K562 (cell line): ENCODE data around the gene KAZN. TPM values are rescaled to one million over a fixed set of nuclear protein-coding genes. Genes with fewer than 3 reads are reported as not detected.

Experiments
- ATAC-seq: fragments of 200-7000 bp; cut with Tn5 transposase; 3 replicates; pipeline ENCODE4 v1.9.1; 2020; ENCODE audit warnings: moderate library complexity
- BruUV-seq: library from RNA; stranded (reverse); fragments of 400-500 nt; replicated peaks from 2 replicates; lab custom pipeline; 2021; lab: Mats Ljungman, UMichigan
- CTCF ChIA-PET: fragments of 300-600 bp; formaldehyde crosslinking; extraction: SDS; loops from one replicate; lab custom pipeline; 2021; ENCODE audit warnings: low intra/inter-chr PET ratio; lab: Yijun Ruan, JAX
- POLR2A ChIA-PET: fragments of 300-600, 350-650 bp; sonication (Branson Sonifier 250); formaldehyde crosslinking; extraction: SDS; loops from one replicate; lab custom pipeline; 2021; ENCODE audit warnings: antibody characterized with exemption, inconsistent platforms; lab: Yijun Ruan, JAX
- DNase-seq, 4 experiments: peaks; one replicate each; pipeline versions ENCODE4 v3.0.0 to v3.0.0-alpha.2; 2011 to 2018; ENCODE audit warnings: low spot score in 3 of 4, mixed read lengths in 3 of 4; ENCODE audit errors: extremely low read depth in 1 of 4
- FAIRE-seq: peaks from 2 replicates; lab custom pipeline; 2011; peaks lifted over from hg19 to GRCh38; lab: Jason Lieb, UNC
- H2AFZ ChIP-seq: 2 replicates; pipeline ENCODE4 v1.6.0; 2011; ENCODE audit warnings: low read depth, low read length, control low read depth, inconsistent platforms
- H3K27ac ChIP-seq: fragments of 200-600 bp; 3 replicates; pipeline ENCODE4 v1.8.0; 2011; ENCODE audit warnings: low read depth, mild to moderate bottlenecking, control low read depth, inconsistent platforms, low read length, moderate library complexity, mixed read lengths; ENCODE audit errors: extremely low read depth
- H3K27me3 ChIP-seq, 2 experiments: fragments of 300-600 bp in 1 of 2; 2 replicates in 1 of 2; 3 replicates in 1 of 2; pipeline versions ENCODE4 v1.6.0 to v1.8.0; 2011; ENCODE audit warnings: inconsistent platforms in 2 of 2, low read length in 2 of 2, mild to moderate bottlenecking in 1 of 2, mixed read lengths in 1 of 2, moderate library complexity in 1 of 2; ENCODE audit not compliant: control insufficient read depth in 2 of 2, insufficient read depth in 2 of 2
- H3K36me3 ChIP-seq: fragments of 300-600 bp; 3 replicates; pipeline ENCODE4 v1.8.0; 2011; ENCODE audit warnings: mild to moderate bottlenecking, low read length, inconsistent platforms; ENCODE audit not compliant: control insufficient read depth, insufficient read depth
- H3K4me1 ChIP-seq, 2 experiments: fragments of 200-600 bp in 1 of 2; replicated peaks in 1 of 2; 2 replicates in 1 of 2; 3 replicates in 1 of 2; pipeline versions ENCODE4 v1.5.1 to v1.8.0; 2011; ENCODE audit warnings: inconsistent platforms in 2 of 2, low read length in 2 of 2, mild to moderate bottlenecking in 1 of 2, mixed read lengths in 1 of 2, moderate library complexity in 1 of 2; ENCODE audit not compliant: control insufficient read depth in 2 of 2, insufficient read depth in 2 of 2
- H3K4me2 ChIP-seq: 2 replicates; pipeline ENCODE4 v1.6.1; 2011; ENCODE audit warnings: low read length, control low read depth, inconsistent platforms, mixed read lengths; ENCODE audit not compliant: insufficient read depth
- H3K4me3 ChIP-seq: fragments of 200-600 bp; sonication (generic), shearing (Covaris generic); 2 replicates; pipeline ENCODE4 v1.5.1; 2016; ENCODE audit warnings: control low read depth, inconsistent platforms
- H3K79me2 ChIP-seq: fragments of 200-600 bp; 3 replicates; pipeline ENCODE4 v1.8.0; 2011; ENCODE audit warnings: low read length, inconsistent platforms; ENCODE audit not compliant: control insufficient read depth, insufficient read depth
- H3K9ac ChIP-seq, 2 experiments: 2 replicates each; pipeline versions ENCODE4 v1.6.0 to v1.6.1; 2011; ENCODE audit warnings: low read depth in 2 of 2, low read length in 2 of 2, control low read depth in 1 of 2, inconsistent platforms in 1 of 2, mild to moderate bottlenecking in 1 of 2, mixed read lengths in 1 of 2; ENCODE audit not compliant: insufficient read depth in 1 of 2
- H3K9me1 ChIP-seq: one replicate; pipeline ENCODE4 v1.6.0; 2011; ENCODE audit warnings: inconsistent platforms, mild to moderate bottlenecking, low read length, moderate library complexity; ENCODE audit not compliant: control insufficient read depth, insufficient read depth
- H3K9me3 ChIP-seq: replicated peaks from 2 replicates; pipeline ENCODE4 v1.5.1; 2011; ENCODE audit warnings: low read depth, low read length, inconsistent platforms; ENCODE audit not compliant: control insufficient read depth, insufficient read depth
- H4K20me1 ChIP-seq: replicated peaks from 2 replicates; pipeline ENCODE4 v1.6.1; 2011; ENCODE audit warnings: low read length, inconsistent platforms, mixed read lengths; ENCODE audit not compliant: control insufficient read depth, insufficient read depth
- RAD21 ChIP-seq, 2 experiments: fragments of 250-450 bp in 1 of 2; fragments of 450-650 bp in 1 of 2; sonication (Bioruptor Pico) in 1 of 2; formaldehyde crosslinking in 1 of 2; IDR thresholded peaks in 1 of 2; conservative IDR thresholded peaks in 1 of 2; 2 replicates each; pipeline versions ENCODE4 v1.4.0 to v1.8.0; 2020 to 2022; ENCODE audit warnings: mild to moderate bottlenecking in 2 of 2, moderate library complexity in 1 of 2
- WGBS: fragments of 100-300 bp; shearing (Covaris generic); methylation state at CpG from one replicate; pipeline ENCODE4 v1.1.6; 2016; ENCODE audit warnings: low coverage, mixed read lengths; ENCODE audit not compliant: insufficient coverage; ENCODE audit errors: missing lambda C conversion rate; 5-methylcytosine and 5-hydroxymethylcytosine counted together
- in situ Hi-C: fragments of 300-500 bp; cut with MboI; formaldehyde crosslinking; loops from 4 replicates; pipeline ENCODE4 v1.15.0; 2018; ENCODE audit warnings: inconsistent platforms, mixed read lengths
- intact Hi-C: fragments of 100-400 bp; cut with micrococcal nuclease; formaldehyde crosslinking; loops from 2 replicates; pipeline ENCODE4 v1.14.2; 2022
- polyA plus RNA-seq, 8 experiments: library from polyadenylated mRNA; depleted of rRNA in 4 of 8; stranded (reverse) in 5 of 8; unstranded in 3 of 8; fragments of >200 nt; fragmentation: Nextera tagmentation in 2 of 8; fragmentation: Illumina TruSeq in 1 of 8; extraction: Ambion mirVana in 2 of 8; extraction: Trizol in 1 of 8; gene quantifications; 2 replicates each; pipeline versions ENCODE4 v1.2.1 to v1.2.3, GENCODE V29; 2011 to 2014; ENCODE audit warnings: inconsistent platforms in 1 of 8, missing spikeins in 1 of 8
- total RNA-seq, 7 experiments: library from RNA; depleted of rRNA in 6 of 7; stranded (reverse); fragments of >200 nt in 6 of 7; fragmentation: Illumina TruSeq in 2 of 7; extraction: Trizol in 2 of 7; gene quantifications; 2 replicates each; pipeline versions ENCODE4 v1.2.1 to v1.2.3, GENCODE V29; 2011 to 2021; ENCODE audit warnings: low replicate concordance in 1 of 7
- TF ChIP-seq, protein P1 (sequence below), 2 experiments: fragments of 450-650 bp; formaldehyde crosslinking in 1 of 2; IDR thresholded peaks; 2 replicates each; pipeline versions ENCODE4 v1.4.0 to v1.6.1; 2014 to 2020; ENCODE audit warnings: mild to moderate bottlenecking in 2 of 2, borderline replicate concordance in 1 of 2, low read depth in 1 of 2
- TF ChIP-seq, protein P2 (sequence below): fragments of 250-450 bp; sonication (Bioruptor Pico); IDR thresholded peaks from 2 replicates; pipeline ENCODE4 v1.8.0; 2021; ENCODE audit warnings: moderate library complexity, mild to moderate bottlenecking, inconsistent platforms
- TF ChIP-seq, protein P3 (sequence below): fragments of 450-650 bp; IDR thresholded peaks from 2 replicates; pipeline ENCODE4 v1.6.1; 2014; ENCODE audit warnings: low read depth, mild to moderate bottlenecking, moderate library complexity, borderline replicate concordance
- TF ChIP-seq, protein P4 (sequence below), 3 experiments: IDR thresholded peaks in 2 of 3; conservative IDR thresholded peaks in 1 of 3; 2 replicates each; pipeline ENCODE4 v1.5.1; 2011 to 2012; ENCODE audit warnings: low read length in 3 of 3, mild to moderate bottlenecking in 3 of 3, control low read depth in 2 of 3, improper control_type of control experiment in 1 of 3, inconsistent platforms in 1 of 3, low read depth in 1 of 3, mixed read lengths in 1 of 3, moderate library complexity in 1 of 3; ENCODE audit not compliant: insufficient read depth in 2 of 3

KAZN gene
- total and polyA plus RNA-seq, 9 of the 15 experiments (the other 6 are each of a cell fraction or from before 2014, with no cell fraction given): 2.1 to 21.6 (median 5.4) TPM

DNA sequence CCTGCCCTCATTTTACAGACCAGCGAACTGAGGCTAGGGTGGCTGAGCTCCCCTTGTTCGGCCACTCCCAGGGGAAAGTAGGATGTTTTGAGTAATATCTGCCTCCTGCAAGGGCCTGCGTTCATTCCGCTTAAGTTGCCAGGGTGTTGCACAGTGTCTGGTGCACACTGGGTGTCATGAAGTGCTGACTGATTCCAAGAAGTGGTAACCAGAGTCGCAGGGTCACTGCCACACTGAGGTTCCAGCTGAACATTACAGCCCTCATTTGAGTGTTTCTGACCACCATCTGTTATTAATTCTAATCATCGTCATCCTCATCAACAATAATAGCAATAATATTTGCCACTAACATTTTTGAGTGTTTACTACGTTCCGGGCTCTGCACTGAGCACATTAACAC is 250.6 kb downstream of the KAZN start:
- POLR2A ChIA-PET: interaction anchor here (1.3 to 1.6 kb wide), 2 partner anchors 14 to 61 kb away, joined by 3 to 5 read pairs; no protein-coding TSS in a partner anchor
- BruUV-seq: no TSS peak
- TF ChIP-seq RAD21 (CRISPR knock-in tag; conservative IDR thresholded peaks at IDR 0.05 in 1 of 2, IDR thresholded peaks at IDR 0.05 in 1 of 2): peak in 1 of 2 experiments; percentile 40; a peak in 2 of 4 replicates
- TF ChIP-seq, protein P1, sequence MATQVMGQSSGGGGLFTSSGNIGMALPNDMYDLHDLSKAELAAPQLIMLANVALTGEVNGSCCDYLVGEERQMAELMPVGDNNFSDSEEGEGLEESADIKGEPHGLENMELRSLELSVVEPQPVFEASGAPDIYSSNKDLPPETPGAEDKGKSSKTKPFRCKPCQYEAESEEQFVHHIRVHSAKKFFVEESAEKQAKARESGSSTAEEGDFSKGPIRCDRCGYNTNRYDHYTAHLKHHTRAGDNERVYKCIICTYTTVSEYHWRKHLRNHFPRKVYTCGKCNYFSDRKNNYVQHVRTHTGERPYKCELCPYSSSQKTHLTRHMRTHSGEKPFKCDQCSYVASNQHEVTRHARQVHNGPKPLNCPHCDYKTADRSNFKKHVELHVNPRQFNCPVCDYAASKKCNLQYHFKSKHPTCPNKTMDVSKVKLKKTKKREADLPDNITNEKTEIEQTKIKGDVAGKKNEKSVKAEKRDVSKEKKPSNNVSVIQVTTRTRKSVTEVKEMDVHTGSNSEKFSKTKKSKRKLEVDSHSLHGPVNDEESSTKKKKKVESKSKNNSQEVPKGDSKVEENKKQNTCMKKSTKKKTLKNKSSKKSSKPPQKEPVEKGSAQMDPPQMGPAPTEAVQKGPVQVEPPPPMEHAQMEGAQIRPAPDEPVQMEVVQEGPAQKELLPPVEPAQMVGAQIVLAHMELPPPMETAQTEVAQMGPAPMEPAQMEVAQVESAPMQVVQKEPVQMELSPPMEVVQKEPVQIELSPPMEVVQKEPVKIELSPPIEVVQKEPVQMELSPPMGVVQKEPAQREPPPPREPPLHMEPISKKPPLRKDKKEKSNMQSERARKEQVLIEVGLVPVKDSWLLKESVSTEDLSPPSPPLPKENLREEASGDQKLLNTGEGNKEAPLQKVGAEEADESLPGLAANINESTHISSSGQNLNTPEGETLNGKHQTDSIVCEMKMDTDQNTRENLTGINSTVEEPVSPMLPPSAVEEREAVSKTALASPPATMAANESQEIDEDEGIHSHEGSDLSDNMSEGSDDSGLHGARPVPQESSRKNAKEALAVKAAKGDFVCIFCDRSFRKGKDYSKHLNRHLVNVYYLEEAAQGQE (IDR thresholded peaks at IDR 0.05; ENCODE audit: borderline replicate concordance): peak; percentile 8; the same call in 1 of the 2 replicates
- TF ChIP-seq, protein P1 (CRISPR knock-in tag; IDR thresholded peaks at IDR 0.05; ENCODE audit: low read depth): no peak
- TF ChIP-seq, protein P2, sequence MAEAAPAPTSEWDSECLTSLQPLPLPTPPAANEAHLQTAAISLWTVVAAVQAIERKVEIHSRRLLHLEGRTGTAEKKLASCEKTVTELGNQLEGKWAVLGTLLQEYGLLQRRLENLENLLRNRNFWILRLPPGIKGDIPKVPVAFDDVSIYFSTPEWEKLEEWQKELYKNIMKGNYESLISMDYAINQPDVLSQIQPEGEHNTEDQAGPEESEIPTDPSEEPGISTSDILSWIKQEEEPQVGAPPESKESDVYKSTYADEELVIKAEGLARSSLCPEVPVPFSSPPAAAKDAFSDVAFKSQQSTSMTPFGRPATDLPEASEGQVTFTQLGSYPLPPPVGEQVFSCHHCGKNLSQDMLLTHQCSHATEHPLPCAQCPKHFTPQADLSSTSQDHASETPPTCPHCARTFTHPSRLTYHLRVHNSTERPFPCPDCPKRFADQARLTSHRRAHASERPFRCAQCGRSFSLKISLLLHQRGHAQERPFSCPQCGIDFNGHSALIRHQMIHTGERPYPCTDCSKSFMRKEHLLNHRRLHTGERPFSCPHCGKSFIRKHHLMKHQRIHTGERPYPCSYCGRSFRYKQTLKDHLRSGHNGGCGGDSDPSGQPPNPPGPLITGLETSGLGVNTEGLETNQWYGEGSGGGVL (CRISPR knock-in tag): no peak
- TF ChIP-seq, protein P3, sequence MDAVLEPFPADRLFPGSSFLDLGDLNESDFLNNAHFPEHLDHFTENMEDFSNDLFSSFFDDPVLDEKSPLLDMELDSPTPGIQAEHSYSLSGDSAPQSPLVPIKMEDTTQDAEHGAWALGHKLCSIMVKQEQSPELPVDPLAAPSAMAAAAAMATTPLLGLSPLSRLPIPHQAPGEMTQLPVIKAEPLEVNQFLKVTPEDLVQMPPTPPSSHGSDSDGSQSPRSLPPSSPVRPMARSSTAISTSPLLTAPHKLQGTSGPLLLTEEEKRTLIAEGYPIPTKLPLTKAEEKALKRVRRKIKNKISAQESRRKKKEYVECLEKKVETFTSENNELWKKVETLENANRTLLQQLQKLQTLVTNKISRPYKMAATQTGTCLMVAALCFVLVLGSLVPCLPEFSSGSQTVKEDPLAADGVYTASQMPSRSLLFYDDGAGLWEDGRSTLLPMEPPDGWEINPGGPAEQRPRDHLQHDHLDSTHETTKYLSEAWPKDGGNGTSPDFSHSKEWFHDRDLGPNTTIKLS: no peak
- TF ChIP-seq, protein P4, sequence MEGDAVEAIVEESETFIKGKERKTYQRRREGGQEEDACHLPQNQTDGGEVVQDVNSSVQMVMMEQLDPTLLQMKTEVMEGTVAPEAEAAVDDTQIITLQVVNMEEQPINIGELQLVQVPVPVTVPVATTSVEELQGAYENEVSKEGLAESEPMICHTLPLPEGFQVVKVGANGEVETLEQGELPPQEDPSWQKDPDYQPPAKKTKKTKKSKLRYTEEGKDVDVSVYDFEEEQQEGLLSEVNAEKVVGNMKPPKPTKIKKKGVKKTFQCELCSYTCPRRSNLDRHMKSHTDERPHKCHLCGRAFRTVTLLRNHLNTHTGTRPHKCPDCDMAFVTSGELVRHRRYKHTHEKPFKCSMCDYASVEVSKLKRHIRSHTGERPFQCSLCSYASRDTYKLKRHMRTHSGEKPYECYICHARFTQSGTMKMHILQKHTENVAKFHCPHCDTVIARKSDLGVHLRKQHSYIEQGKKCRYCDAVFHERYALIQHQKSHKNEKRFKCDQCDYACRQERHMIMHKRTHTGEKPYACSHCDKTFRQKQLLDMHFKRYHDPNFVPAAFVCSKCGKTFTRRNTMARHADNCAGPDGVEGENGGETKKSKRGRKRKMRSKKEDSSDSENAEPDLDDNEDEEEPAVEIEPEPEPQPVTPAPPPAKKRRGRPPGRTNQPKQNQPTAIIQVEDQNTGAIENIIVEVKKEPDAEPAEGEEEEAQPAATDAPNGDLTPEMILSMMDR (IDR thresholded peaks at IDR 0.05 in 2 of 3, conservative IDR thresholded peaks at IDR 0.05 in 1 of 3; ENCODE audit: insufficient read depth in 2 of 3, low read depth in 1 of 3, low read length in 3 of 3): peak in 1 of 3 experiments; percentile 39; a peak in 2 of 6 replicates

More for the DNA sequence above, 250.6 kb downstream of the KAZN start:
- 32% methylated on average over 8 of the region's 8 CpGs for WGBS
- Histone ChIP-seq H3K4me2 (no peak overlapping the region; the same call in 1 of the 2 replicates), H2AFZ (no peak overlapping the region; the same call in 1 of the 2 replicates), H3K36me3 (no peaks in the 10 kb centered on the region), H3K27ac (no peak overlapping the region), H3K9me3 (no peaks in the 10 kb centered on the region), H3K4me1 (peaks cover 0 to 6% of the 10 kb centered on the region in 2 experiments; a peak in 4 of 5 replicates), H3K79me2 (no peaks in the 10 kb centered on the region), H3K27me3 (peaks cover 16 to 23% of the 10 kb centered on the region in 2 experiments), H3K4me3 (no peak overlapping the region), H3K9ac (no peak overlapping the region; a peak in 1 of 4 replicates), H4K20me1 (no peaks in the 10 kb centered on the region), H3K9me1 (no peaks in the 10 kb centered on the region)
- intact Hi-C loops: loop anchor here (2.0 kb wide), 1 partner anchor 20 kb away; no protein-coding TSS in a partner anchor
- ATAC-seq: peak; percentile 63
- CTCF ChIA-PET: no interaction called here
- FAIRE-seq: no peak
- in situ Hi-C loops: no loop called here
- DNase-seq: no peak
